ENCODE measurements around the gene EFCAB5. TPM values are rescaled to one million over a fixed set of nuclear protein-coding genes. Genes with fewer than 3 reads are reported as not detected.

Gene EFCAB5
- total and polyA plus RNA-seq, 10 of the 15 experiments (the other 5 are each of a cell fraction or from before 2014, with no cell fraction given) = 0.39 to 2.6 (median 1.0) TPM

DNA sequence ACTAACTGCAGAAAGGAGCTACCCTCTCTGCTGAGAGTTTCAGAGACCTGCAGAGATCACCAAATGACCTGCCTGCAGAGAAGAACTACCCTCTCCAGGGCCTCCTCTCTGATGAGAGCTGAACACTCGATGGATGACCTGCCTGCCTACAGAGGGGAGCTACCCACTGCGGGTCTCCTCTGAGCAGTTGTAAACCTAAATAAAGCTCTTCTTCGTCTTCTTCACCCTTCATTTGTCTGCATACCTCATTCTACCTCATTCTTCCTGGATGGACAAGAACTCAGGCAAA is 35.6 kb upstream of the EFCAB5 start (continued):
- TF ChIP-seq CUX1 (IDR thresholded peaks at IDR 0.05; ENCODE audit: insufficient replicate concordance, low read depth, low read length) = no peak
- TF ChIP-seq KLF5 (IDR thresholded peaks at IDR 0.05; ENCODE audit: partially characterized antibody) = no peak
- TF ChIP-seq CBX5 (IDR thresholded peaks at IDR 0.05; ENCODE audit: low read depth) = no peak
- TF ChIP-seq NFYA (IDR thresholded peaks at IDR 0.05; ENCODE audit: borderline replicate concordance, low read depth, low read length) = no peak
- no peak for TF ChIP-seq ZNF207 (IDR thresholded peaks at IDR 0.05; ENCODE audit: borderline replicate concordance)

DNA sequence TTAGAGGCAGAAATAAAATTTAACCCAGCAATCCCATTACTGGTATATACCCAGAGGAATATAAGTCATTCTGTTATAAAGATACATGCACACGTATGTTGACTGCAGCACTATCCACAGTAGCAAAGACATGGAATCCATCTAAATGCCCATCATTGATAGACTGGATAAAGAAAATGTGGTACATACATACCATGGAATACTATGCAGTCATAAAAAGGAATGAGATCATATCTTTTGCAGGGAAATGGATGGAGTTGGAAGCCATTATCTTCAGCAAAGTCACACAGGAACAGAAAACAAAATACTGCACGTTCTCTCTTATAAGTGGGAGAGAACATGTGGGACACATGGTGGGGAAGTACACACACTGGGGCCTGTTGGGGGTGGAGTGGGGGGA is 34.5 kb upstream of the EFCAB5 start:
- FAIRE-seq = no peak
- Histone ChIP-seq H3K27me3 (replicated peaks in 1 of 2; ENCODE audit: control insufficient read depth in 2 of 2, insufficient read depth in 2 of 2, low read length in 1 of 2) (no peaks in the 10 kb centered on the region), H3K4me1 (ENCODE audit: control insufficient read depth, insufficient read depth, low read length) (no peaks in the 10 kb centered on the region), H3K79me2 (ENCODE audit: control insufficient read depth, insufficient read depth, low read length) (no peaks in the 10 kb centered on the region; the same call in none of the 2 replicates), H4K20me1 (ENCODE audit: control insufficient read depth, insufficient read depth) (no peaks in the 10 kb centered on the region), H3K4me3 (no peak overlapping the region), H3K4me2 (ENCODE audit: control insufficient read depth, insufficient read depth) (no peak overlapping the region), H3K9me3 (replicated peaks; ENCODE audit: control insufficient read depth, insufficient read depth, low read length) (peaks cover 9% of the 10 kb centered on the region; the same call in 2 of the 3 replicates), H3K9ac (ENCODE audit: control insufficient read depth, insufficient read depth, low read length) (no peak overlapping the region), H2AFZ (ENCODE audit: control insufficient read depth, low read depth, low read length) (no peak overlapping the region), H3K36me3 (ENCODE audit: control insufficient read depth in 2 of 2, insufficient read depth in 2 of 2, low read length in 1 of 2) (no peaks in the 10 kb centered on the region), H3K27ac (ENCODE audit: control insufficient read depth, insufficient read depth) (no peak overlapping the region)
- BruUV-seq (replicated peaks) = no TSS peak
- CTCF ChIA-PET = interaction anchor here (0.6 to 1.6 kb wide), 2 partner anchors 24 to 80 kb away, joined by 3 to 5 read pairs; no protein-coding TSS in a partner anchor
- RAD21 ChIA-PET (ENCODE audit: unreplicated experiment) = no interaction called here
- SMC1A ChIA-PET (ENCODE audit: uncharacterized antibody, unreplicated experiment) = interaction anchor here (0.6 to 0.9 kb wide), 2 partner anchors 10 to 49 kb away, joined by 3 to 5 read pairs; no protein-coding TSS in a partner anchor
- intact Hi-C loops (cut with micrococcal nuclease; ENCODE audit: unreplicated experiment) = no loop called here
- POLR2A ChIA-PET = no interaction called here
- 95% methylated on average over 2 of the region's 2 CpGs for WGBS (ENCODE audit: insufficient coverage, insufficient replicate concordance, low lambda C conversion rate, missing lambda C conversion rate)
- in situ Hi-C loops (cut with MboI) = no loop called here
- no peak for ATAC-seq
- DNase-seq (ENCODE audit: low read depth, low spot score) = no peak
- TF ChIP-seq EP300 (IDR thresholded peaks at IDR 0.05; ENCODE audit: borderline replicate concordance in 1 of 2, control insufficient read depth in 1 of 2, low read depth in 2 of 2, low read length in 2 of 2) (no peak), RUNX3 (IDR thresholded peaks at IDR 0.05; ENCODE audit: low read length) (no peak), TBL1XR1 (IDR thresholded peaks at IDR 0.05; ENCODE audit: low read depth, low read length) (no peak), EED (IDR thresholded peaks at IDR 0.05; ENCODE audit: low read depth) (no peak), LARP7 (IDR thresholded peaks at IDR 0.05) (no peak), HDGF (IDR thresholded peaks at IDR 0.05) (no peak), KAT2A (conservative IDR thresholded peaks at IDR 0.05; ENCODE audit: control insufficient read depth, low read depth, low read length) (no peak), CEBPZ (IDR thresholded peaks at IDR 0.05; ENCODE audit: low read depth, low read length) (no peak), EZH2 (IDR thresholded peaks at IDR 0.05; ENCODE audit: borderline replicate concordance, control insufficient read depth, low read depth, low read length) (no peak), NR2F1 (conservative IDR thresholded peaks at IDR 0.05) (no peak)

Measured in GM12878 (cell line).